Activated CD4-positive, alpha-beta T cell treated with anti-CD3 and anti-CD28 coated beads, Interleukin-2, amount 10 ng/mL, durations not matched to agents 7 days and 5 days (primary cell): ENCODE measurements around the gene TMEM109. TPM values are rescaled to one million over a fixed set of nuclear protein-coding genes. Genes with fewer than 3 reads are reported as not detected.

ENCODE experiments used
- CTCF ChIA-PET: fragments of 350-600 bp; sonication (Branson Sonifier 250); formaldehyde crosslinking; loops from one replicate; lab custom pipeline; 2021; ENCODE audit warnings: antibody characterized with exemption; lab: Charles Lee
- POLR2A ChIA-PET: fragments of 350-600 bp; sonication (Branson Sonifier 250); formaldehyde crosslinking; loops from one replicate; lab custom pipeline; 2021; ENCODE audit warnings: antibody characterized with exemption; lab: Charles Lee
- DNase-seq: peaks from one replicate; pipeline ENCODE4 v3.0.0-alpha.2; 2020
- H3K27ac Mint-ChIP-seq: one replicate; pipeline ENCODE4 v1.8.0; 2021; ENCODE audit warnings: mild to moderate bottlenecking, moderate library complexity, mixed read lengths
- H3K27me3 Mint-ChIP-seq: one replicate; pipeline ENCODE4 v1.8.0; 2021; ENCODE audit warnings: mixed read lengths
- H3K36me3 Mint-ChIP-seq: one replicate; pipeline ENCODE4 v1.8.0; 2021; ENCODE audit warnings: low read depth, mixed read lengths
- H3K4me1 Mint-ChIP-seq: one replicate; pipeline ENCODE4 v1.8.0; 2021; ENCODE audit warnings: mixed read lengths
- H3K4me3 Mint-ChIP-seq: one replicate; pipeline ENCODE4 v1.8.0; 2021; ENCODE audit warnings: mild to moderate bottlenecking, moderate library complexity, mixed read lengths
- H3K9me3 Mint-ChIP-seq: one replicate; pipeline ENCODE4 v1.8.0; 2021; ENCODE audit warnings: mixed read lengths
- total RNA-seq, 2 experiments: library from RNA; stranded (reverse); gene quantifications; one replicate each; pipeline ENCODE4 v1.2.3, GENCODE V29; 2021

The TMEM109 gene
- total RNA-seq, 2 experiments from 2014 or later = 114 to 119 TPM

GRCh38 chr11:60924906-60925853 lies 11.2 kb downstream of the TMEM109 start:
- peaks cover 34% of the 10 kb centered on the region for H3K27me3 Mint-ChIP-seq
- H3K4me3 Mint-ChIP-seq = peak overlapping the region; percentile 45
- no peaks in the 10 kb centered on the region for H3K9me3 Mint-ChIP-seq
- H3K36me3 Mint-ChIP-seq = peaks cover 23% of the 10 kb centered on the region
- H3K4me1 Mint-ChIP-seq = peaks cover 8% of the 10 kb centered on the region
- ChIA-PET CTCF (interaction anchor here (0.6 kb wide), 1 partner anchor 15 kb away, joined by 3 read pairs; no protein-coding TSS in a partner anchor), POLR2A (no interaction called here)
- no peak for DNase-seq
- no peak overlapping the region for H3K27ac Mint-ChIP-seq

- Mint-ChIP-seq H3K36me3 (peaks cover 17% of the 10 kb centered on the region), H3K27me3 (peaks cover 38% of the 10 kb centered on the region), H3K4me1 (peaks cover 8% of the 10 kb centered on the region), H3K9me3 (no peaks in the 10 kb centered on the region), H3K4me3 (no peak overlapping the region), H3K27ac (no peak overlapping the region)
- ChIA-PET POLR2A (no interaction called here), CTCF (interaction anchor here (0.6 to 2.6 kb wide), 2 partner anchors 11 to 15 kb away, joined by 3 to 17 read pairs; partner anchors contain the start of gene TMEM109)
- no peak for DNase-seq
Measured at GRCh38 chr11:60925868-60926267, 11.9 kb downstream of the TMEM109 start.

GRCh38 chr11:60926500-60926899 lies 12.5 kb downstream of the TMEM109 start:
- Mint-ChIP-seq H3K4me1 (peaks cover 8% of the 10 kb centered on the region), H3K27ac (no peak overlapping the region), H3K36me3 (peaks cover 11% of the 10 kb centered on the region), H3K9me3 (no peaks in the 10 kb centered on the region), H3K27me3 (peaks cover 38% of the 10 kb centered on the region), H3K4me3 (no peak overlapping the region)
- DNase-seq = no peak
- ChIA-PET POLR2A (no interaction called here), CTCF (interaction anchor here (0.5 to 2.6 kb wide), 4 partner anchors 11 to 362 kb away, joined by 3 to 17 read pairs (median 4); partner anchors contain the start of gene TMEM109)

GRCh38 chr11:60927061-60927592 lies 13.2 kb downstream of the TMEM109 start:
- CTCF ChIA-PET = interaction anchor here (0.5 to 2.6 kb wide), 3 partner anchors 12 to 213 kb away, joined by 3 to 17 read pairs (median 3); partner anchors contain the start of gene TMEM109

GRCh38 chr11:60927600-60927999 lies 13.6 kb downstream of the TMEM109 start:
- no peak overlapping the region for H3K27ac Mint-ChIP-seq
- CTCF ChIA-PET = interaction anchor here (1.5 to 2.6 kb wide), 2 partner anchors 12 to 13 kb away, joined by 4 to 17 read pairs; partner anchors contain the start of gene TMEM109
- POLR2A ChIA-PET = no interaction called here
- DNase-seq = no peak
- H3K36me3 Mint-ChIP-seq = peaks cover 4% of the 10 kb centered on the region
- no peaks in the 10 kb centered on the region for H3K9me3 Mint-ChIP-seq
- no peak overlapping the region for H3K4me3 Mint-ChIP-seq
- H3K27me3 Mint-ChIP-seq = peaks cover 39% of the 10 kb centered on the region
- H3K4me1 Mint-ChIP-seq = peaks cover 8% of the 10 kb centered on the region

More at GRCh38 chr11:60927061-60927592, 13.2 kb downstream of the TMEM109 start:
- Mint-ChIP-seq H3K27me3 (peaks cover 39% of the 10 kb centered on the region), H3K27ac (no peak overlapping the region), H3K4me3 (no peak overlapping the region), H3K36me3 (peaks cover 7% of the 10 kb centered on the region), H3K9me3 (no peaks in the 10 kb centered on the region), H3K4me1 (peaks cover 8% of the 10 kb centered on the region)
- DNase-seq = no peak
- POLR2A ChIA-PET = no interaction called here

GRCh38 chr11:60928563-60929001 lies 14.6 kb downstream of the TMEM109 start:
- no peak for DNase-seq
- no peaks in the 10 kb centered on the region for H3K9me3 Mint-ChIP-seq
- H3K4me1 Mint-ChIP-seq = peaks cover 7% of the 10 kb centered on the region
- peaks cover 39% of the 10 kb centered on the region for H3K27me3 Mint-ChIP-seq
- ChIA-PET POLR2A (no interaction called here), CTCF (interaction anchor here (1.5 to 2.6 kb wide), 3 partner anchors 9 to 13 kb away, joined by 4 to 17 read pairs (median 6); partner anchors contain the start of gene TMEM109)
- no peaks in the 10 kb centered on the region for H3K36me3 Mint-ChIP-seq
- no peak overlapping the region for H3K4me3 Mint-ChIP-seq
- no peak overlapping the region for H3K27ac Mint-ChIP-seq

- Mint-ChIP-seq H3K4me3 (no peak overlapping the region), H3K27ac (no peak overlapping the region), H3K4me1 (peaks cover 4% of the 10 kb centered on the region), H3K9me3 (no peaks in the 10 kb centered on the region), H3K36me3 (no peaks in the 10 kb centered on the region), H3K27me3 (peaks cover 38% of the 10 kb centered on the region)
- POLR2A ChIA-PET = no interaction called here
- no peak for DNase-seq
- CTCF ChIA-PET = interaction anchor here (0.9 to 1.2 kb wide), 2 partner anchors 10 to 16 kb away, joined by 3 to 5 read pairs; no protein-coding TSS in a partner anchor
Measured at GRCh38 chr11:60929764-60930163, 15.8 kb downstream of the TMEM109 start.

GRCh38 chr11:60930394-60930793 lies 16.4 kb downstream of the TMEM109 start:
- no peak for DNase-seq
- POLR2A ChIA-PET = no interaction called here
- no peaks in the 10 kb centered on the region for H3K4me1 Mint-ChIP-seq
- H3K27ac Mint-ChIP-seq = no peak overlapping the region
- H3K4me3 Mint-ChIP-seq = no peak overlapping the region
- H3K36me3 Mint-ChIP-seq = no peaks in the 10 kb centered on the region
- CTCF ChIA-PET = interaction anchor here (0.9 to 1.8 kb wide), 3 partner anchors 10 to 15 kb away, joined by 3 to 5 read pairs (median 5); no protein-coding TSS in a partner anchor
- H3K9me3 Mint-ChIP-seq = no peaks in the 10 kb centered on the region
- H3K27me3 Mint-ChIP-seq = peaks cover 32% of the 10 kb centered on the region

- CTCF ChIA-PET = interaction anchor here (1.0 to 1.8 kb wide), 4 partner anchors 13 to 37 kb away, joined by 3 to 5 read pairs (median 4); no protein-coding TSS in a partner anchor
- H3K27me3 Mint-ChIP-seq = peaks cover 17% of the 10 kb centered on the region
- no peak for DNase-seq
- no peak overlapping the region for H3K4me3 Mint-ChIP-seq
- no peaks in the 10 kb centered on the region for H3K36me3 Mint-ChIP-seq
- no peaks in the 10 kb centered on the region for H3K9me3 Mint-ChIP-seq
- no peaks in the 10 kb centered on the region for H3K4me1 Mint-ChIP-seq
- POLR2A ChIA-PET = no interaction called here
- no peak overlapping the region for H3K27ac Mint-ChIP-seq
Measured at GRCh38 chr11:60931917-60932316, 18.0 kb downstream of the TMEM109 start.

- Mint-ChIP-seq H3K4me1 (no peaks in the 10 kb centered on the region), H3K27me3 (peaks cover 12% of the 10 kb centered on the region), H3K27ac (no peak overlapping the region), H3K36me3 (no peaks in the 10 kb centered on the region), H3K4me3 (no peak overlapping the region), H3K9me3 (no peaks in the 10 kb centered on the region)
- DNase-seq = no peak
- POLR2A ChIA-PET = no interaction called here
- CTCF ChIA-PET = interaction anchor here (1.0 kb wide), 1 partner anchor 17 kb away, joined by 3 read pairs; no protein-coding TSS in a partner anchor
Measured at GRCh38 chr11:60932605-60933356, 18.8 kb downstream of the TMEM109 start.

- CTCF ChIA-PET = interaction anchor here (1.0 kb wide), 1 partner anchor 18 kb away, joined by 3 read pairs; no protein-coding TSS in a partner anchor
- H3K27me3 Mint-ChIP-seq = peaks cover 12% of the 10 kb centered on the region
- DNase-seq = no peak
- no peaks in the 10 kb centered on the region for H3K4me1 Mint-ChIP-seq
- H3K4me3 Mint-ChIP-seq = no peak overlapping the region
- H3K27ac Mint-ChIP-seq = no peak overlapping the region
- POLR2A ChIA-PET = no interaction called here
- no peaks in the 10 kb centered on the region for H3K9me3 Mint-ChIP-seq
- H3K36me3 Mint-ChIP-seq = no peaks in the 10 kb centered on the region
Measured at GRCh38 chr11:60933416-60934123, 19.6 kb downstream of the TMEM109 start.
